Measurements from ENCODE around the gene MMP23B. TPM values are rescaled to one million over a fixed set of nuclear protein-coding genes. Genes with fewer than 3 reads are reported as not detected.

MMP23B gene
- total RNA-seq, 4 donors from 2014 or later, result 2.1 to 3.9 (median 3.2) TPM

GRCh38 chr1:1605724-1606123, 26.2 kb upstream of the MMP23B start:
- WGBS, 2 donors, result 82 to 93% methylated on average over 16 of the region's 17 CpGs
- no peak for TF ChIP-seq CTCF (IDR thresholded peaks at IDR 0.05)
- no peak for TF ChIP-seq POLR2A (IDR thresholded peaks at IDR 0.05)
- DNase-seq (ENCODE audit: low spot score in 2 of 2), result no peak
- H3K4me3 ChIP-seq (ENCODE audit: low read depth, poor library complexity, severe bottlenecking), result no peak overlapping the region
- intact Hi-C loops (cut with DNase I; ENCODE audit: low total_unique reads), result no loop called here

- no peak overlapping the region for H3K4me3 ChIP-seq (ENCODE audit: low read depth, poor library complexity, severe bottlenecking)
- intact Hi-C loops (cut with DNase I; ENCODE audit: low total_unique reads), result no loop called here
- WGBS, 2 donors, result 86 to 92% methylated on average over 12 of the region's 13 CpGs
- no peak for DNase-seq (ENCODE audit: low spot score in 2 of 2)
- no peak for TF ChIP-seq POLR2A (IDR thresholded peaks at IDR 0.05)
- no peak for TF ChIP-seq CTCF (IDR thresholded peaks at IDR 0.05)
These were observed 25.7 kb upstream of the MMP23B start for GRCh38 chr1:1606232-1606631.

GRCh38 chr1:1609822-1610485, 22.0 kb upstream of the MMP23B start:
- intact Hi-C loops (cut with DNase I; ENCODE audit: low total_unique reads), result no loop called here
- 53 to 71% methylated on average over 12 of the region's 12 CpGs for WGBS, 2 donors
- TF ChIP-seq CTCF (IDR thresholded peaks at IDR 0.05), result no peak
- no peak for DNase-seq (ENCODE audit: low spot score in 2 of 2)
- H3K4me3 ChIP-seq (ENCODE audit: low read depth, poor library complexity, severe bottlenecking), result no peak overlapping the region

GRCh38 chr1:1610796-1611195, 21.2 kb upstream of the MMP23B start:
- no peak for DNase-seq (ENCODE audit: low spot score in 2 of 2)
- TF ChIP-seq POLR2A (IDR thresholded peaks at IDR 0.05), result no peak
- no peak for TF ChIP-seq CTCF (IDR thresholded peaks at IDR 0.05)
- intact Hi-C loops (cut with DNase I; ENCODE audit: low total_unique reads), result no loop called here
- 61 to 66% methylated on average over 9 of the region's 9 CpGs for WGBS, 2 donors
- H3K4me3 ChIP-seq (ENCODE audit: low read depth, poor library complexity, severe bottlenecking), result no peak overlapping the region

- WGBS, 2 donors, result 87 to 93% methylated on average over 3 of the region's 3 CpGs
- intact Hi-C loops (cut with DNase I; ENCODE audit: low total_unique reads), result no loop called here
- no peak overlapping the region for H3K4me3 ChIP-seq (ENCODE audit: low read depth, poor library complexity, severe bottlenecking)
- TF ChIP-seq POLR2A (IDR thresholded peaks at IDR 0.05) (no peak), CTCF (IDR thresholded peaks at IDR 0.05) (no peak)
- no peak for DNase-seq (ENCODE audit: low spot score in 2 of 2)
These were observed 19.9 kb upstream of the MMP23B start for GRCh38 chr1:1612104-1612400.

GRCh38 chr1:1613509-1614082, 18.4 kb upstream of the MMP23B start:
- H3K4me3 ChIP-seq (ENCODE audit: low read depth, poor library complexity, severe bottlenecking), result no peak overlapping the region
- no peak for DNase-seq (ENCODE audit: low spot score in 2 of 2)
- intact Hi-C loops (cut with DNase I; ENCODE audit: low total_unique reads), result no loop called here
- TF ChIP-seq POLR2A (IDR thresholded peaks at IDR 0.05) (no peak), CTCF (IDR thresholded peaks at IDR 0.05) (no peak)
- WGBS, 2 donors, result 77% methylated on average over 11 of the region's 11 CpGs

Data from lower leg skin (tissue), 4 donors.